HTERT RPE-1 (cell line): ENCODE results near the gene KLK13.

Source experiments
- in situ Hi-C: fragments of 300-500 bp; cut with MboI; formaldehyde crosslinking; loops from 4 replicates; pipeline ENCODE4 v1.14.3; 2020; ENCODE audit warnings: low sequenced_read_pairs

Gene KLK13

GRCh38 chr19:51064534-51065220 lies at the start of gene KLK13:
Gene KLK13 (minus strand): TSS chr19:51065092. CDS start chr19:51065067, 25 bp downstream.
- in situ Hi-C loops = no loop called here

- in situ Hi-C loops = no loop called here
These were observed 49.3 kb upstream of the KLK13 start for GRCh38 chr19:51114087-51114729.

GRCh38 chr19:51111606-51112005 lies 46.7 kb upstream of the KLK13 start:
- in situ Hi-C loops = no loop called here

- in situ Hi-C loops = no loop called here
These were observed 45.7 kb upstream of the KLK13 start for GRCh38 chr19:51110666-51110971.

- in situ Hi-C loops = no loop called here
These were observed 43.9 kb upstream of the KLK13 start for GRCh38 chr19:51108805-51109146.

GRCh38 chr19:51108066-51108804 lies 43.3 kb upstream of the KLK13 start, which contains the start of gene CTU1:
Gene CTU1 (minus strand): TSS chr19:51108409. CDS start chr19:51104569, 3,840 bp downstream.
- in situ Hi-C loops = no loop called here

- in situ Hi-C loops = no loop called here
These were observed 42.6 kb upstream of the KLK13 start for GRCh38 chr19:51107406-51108065.

GRCh38 chr19:51103926-51104341 lies 39.0 kb upstream of the KLK13 start:
- in situ Hi-C loops = no loop called here

GRCh38 chr19:51102991-51103390 lies 38.1 kb upstream of the KLK13 start:
- in situ Hi-C loops = no loop called here

GRCh38 chr19:51101171-51101865 lies 36.4 kb upstream of the KLK13 start:
- in situ Hi-C loops = no loop called here

- in situ Hi-C loops = no loop called here
These were observed 35.7 kb upstream of the KLK13 start for GRCh38 chr19:51100601-51101000.

GRCh38 chr19:51099047-51099382 lies 34.1 kb upstream of the KLK13 start:
- in situ Hi-C loops = no loop called here

- in situ Hi-C loops = no loop called here
These were observed 33.6 kb upstream of the KLK13 start for GRCh38 chr19:51098365-51099046.

GRCh38 chr19:51097796-51098195 lies 32.9 kb upstream of the KLK13 start:
- in situ Hi-C loops = no loop called here

- in situ Hi-C loops = no loop called here
These were observed 32.4 kb upstream of the KLK13 start for GRCh38 chr19:51097166-51097738.

GRCh38 chr19:51096473-51097165 lies 31.7 kb upstream of the KLK13 start:
- in situ Hi-C loops = no loop called here

- in situ Hi-C loops = no loop called here
These were observed 29.9 kb upstream of the KLK13 start for GRCh38 chr19:51094696-51095279.

GRCh38 chr19:51093510-51094345 lies 28.8 kb upstream of the KLK13 start:
- in situ Hi-C loops = no loop called here
